Colonic mucosa (tissue), 4 donors: Measurements from ENCODE around the gene PRODH. TPM values are rescaled to one million over a fixed set of nuclear protein-coding genes. Genes with fewer than 3 reads are reported as not detected.

Experiments
- DNase-seq: peaks from one replicate; pipeline ENCODE4 v3.0.0-alpha.2; 2020
- H3K27ac ChIP-seq: fragments of 200-600 bp; one replicate; pipeline ENCODE4 v1.8.0; 2021
- H3K27me3 ChIP-seq: fragments of 200-600 bp; one replicate; pipeline ENCODE4 v1.8.0; 2021
- H3K36me3 ChIP-seq: fragments of 200-600 bp; one replicate; pipeline ENCODE4 v1.8.0; 2021
- H3K4me1 ChIP-seq: fragments of 200-600 bp; one replicate; pipeline ENCODE4 v1.8.0; 2021; ENCODE audit warnings: mild to moderate bottlenecking
- H3K4me3 ChIP-seq: fragments of 200-600 bp; one replicate; pipeline ENCODE4 v1.8.0; 2021
- H3K9ac ChIP-seq, 2 donors: one replicate each; pipeline ENCODE4 v1.7.0; 2013; ENCODE audit warnings: control low read depth in 2 of 2, low read depth in 2 of 2, low read length in 2 of 2
- H3K9me3 ChIP-seq: fragments of 200-600 bp; one replicate; pipeline ENCODE4 v1.8.0; 2021
- intact Hi-C: fragments of 100-400 bp; cut with DNase I; formaldehyde crosslinking; loops from one replicate; pipeline ENCODE4 v1.14.1; 2022
- total RNA-seq, 2 donors: library from RNA; stranded (reverse); fragmentation: NEBNext Ultra II Directional in 1 of 2; extraction: Animal tissue kit (Norgen Biotek cat#: 25700) in 1 of 2; gene quantifications; one replicate each; pipeline ENCODE4 v1.2.1, GENCODE V29; 2021
- TF ChIP-seq, protein P1 (sequence below): fragments of 200-600 bp; IDR thresholded peaks from one replicate; pipeline ENCODE4 v1.8.0; 2022; ENCODE audit warnings: antibody characterized with exemption, mild to moderate bottlenecking
- donor health status: healthy.
- donor health status: DM: no; HTN: no; CAD: no.
- donor health status: DM: no; HTN: no; CAD: no.

PRODH gene
- total RNA-seq, 2 donors from 2014 or later, result 11.1 to 11.6 TPM

DNA sequence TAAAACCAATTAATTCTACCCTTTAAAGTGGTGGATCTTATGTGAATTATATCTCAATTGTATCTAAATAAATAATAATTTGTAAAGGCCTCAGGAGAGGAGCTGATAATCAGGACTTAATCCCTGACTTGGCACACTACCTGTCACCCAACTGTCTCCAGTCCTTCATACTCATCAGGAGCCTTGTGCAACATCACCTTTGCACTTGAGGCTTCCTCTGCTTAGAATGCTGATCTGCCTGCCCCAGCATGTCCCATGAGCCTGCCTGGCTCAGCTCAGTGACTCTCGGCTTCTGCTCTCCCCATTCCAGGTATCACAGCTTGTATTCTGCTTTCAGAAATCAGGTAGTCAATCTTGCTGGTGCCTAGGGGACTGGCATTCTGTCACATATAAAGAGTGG, 43.9 kb upstream of the PRODH start:
- Histone ChIP-seq H3K27me3 (no peaks in the 10 kb centered on the region), H3K9ac (no peak overlapping the region), H3K9me3 (no peaks in the 10 kb centered on the region), H3K4me1 (no peaks in the 10 kb centered on the region), H3K27ac (no peak overlapping the region), H3K4me3 (no peak overlapping the region), H3K36me3 (no peaks in the 10 kb centered on the region)
- DNase-seq, result no peak
- intact Hi-C loops, result no loop called here
- TF ChIP-seq, protein P1, sequence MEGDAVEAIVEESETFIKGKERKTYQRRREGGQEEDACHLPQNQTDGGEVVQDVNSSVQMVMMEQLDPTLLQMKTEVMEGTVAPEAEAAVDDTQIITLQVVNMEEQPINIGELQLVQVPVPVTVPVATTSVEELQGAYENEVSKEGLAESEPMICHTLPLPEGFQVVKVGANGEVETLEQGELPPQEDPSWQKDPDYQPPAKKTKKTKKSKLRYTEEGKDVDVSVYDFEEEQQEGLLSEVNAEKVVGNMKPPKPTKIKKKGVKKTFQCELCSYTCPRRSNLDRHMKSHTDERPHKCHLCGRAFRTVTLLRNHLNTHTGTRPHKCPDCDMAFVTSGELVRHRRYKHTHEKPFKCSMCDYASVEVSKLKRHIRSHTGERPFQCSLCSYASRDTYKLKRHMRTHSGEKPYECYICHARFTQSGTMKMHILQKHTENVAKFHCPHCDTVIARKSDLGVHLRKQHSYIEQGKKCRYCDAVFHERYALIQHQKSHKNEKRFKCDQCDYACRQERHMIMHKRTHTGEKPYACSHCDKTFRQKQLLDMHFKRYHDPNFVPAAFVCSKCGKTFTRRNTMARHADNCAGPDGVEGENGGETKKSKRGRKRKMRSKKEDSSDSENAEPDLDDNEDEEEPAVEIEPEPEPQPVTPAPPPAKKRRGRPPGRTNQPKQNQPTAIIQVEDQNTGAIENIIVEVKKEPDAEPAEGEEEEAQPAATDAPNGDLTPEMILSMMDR, result no peak

DNA sequence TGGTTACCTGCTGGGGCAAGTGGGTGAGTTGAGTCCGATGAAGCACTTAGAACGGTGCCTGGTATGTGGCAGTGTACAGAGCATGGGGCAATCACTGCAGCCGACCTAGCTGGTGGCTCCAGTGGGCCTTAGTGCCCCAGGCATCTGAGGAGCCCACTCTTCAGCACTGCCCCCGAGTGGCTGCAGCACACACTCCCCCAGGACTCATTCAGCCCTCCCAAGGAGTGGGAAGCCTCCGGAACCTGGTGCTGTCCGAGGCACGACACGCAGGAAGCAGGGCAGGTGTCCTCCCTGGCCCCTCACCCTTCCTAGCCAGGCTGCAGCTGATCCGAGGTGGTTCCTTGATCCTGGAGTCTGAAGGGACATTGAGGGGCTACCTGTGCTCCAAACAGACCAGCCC, 42.4 kb upstream of the PRODH start:
- intact Hi-C loops, result no loop called here
- H3K4me3 ChIP-seq, result no peak overlapping the region
- no peak overlapping the region for H3K9ac ChIP-seq
- H3K27ac ChIP-seq, result no peak overlapping the region
- DNase-seq, result no peak
- no peaks in the 10 kb centered on the region for H3K4me1 ChIP-seq
- no peaks in the 10 kb centered on the region for H3K9me3 ChIP-seq
- TF ChIP-seq, protein P1, result no peak
- H3K36me3 ChIP-seq, result no peaks in the 10 kb centered on the region
- no peaks in the 10 kb centered on the region for H3K27me3 ChIP-seq

GRCh38 chr22:18977824-18978425, 41.8 kb upstream of the PRODH start:
- Histone ChIP-seq H3K36me3 (no peaks in the 10 kb centered on the region), H3K9ac (no peak overlapping the region), H3K4me1 (no peaks in the 10 kb centered on the region), H3K27ac (no peak overlapping the region), H3K4me3 (no peak overlapping the region), H3K9me3 (no peaks in the 10 kb centered on the region), H3K27me3 (no peaks in the 10 kb centered on the region)
- TF ChIP-seq, protein P1, result no peak
- DNase-seq, result no peak
- intact Hi-C loops, result no loop called here

DNA sequence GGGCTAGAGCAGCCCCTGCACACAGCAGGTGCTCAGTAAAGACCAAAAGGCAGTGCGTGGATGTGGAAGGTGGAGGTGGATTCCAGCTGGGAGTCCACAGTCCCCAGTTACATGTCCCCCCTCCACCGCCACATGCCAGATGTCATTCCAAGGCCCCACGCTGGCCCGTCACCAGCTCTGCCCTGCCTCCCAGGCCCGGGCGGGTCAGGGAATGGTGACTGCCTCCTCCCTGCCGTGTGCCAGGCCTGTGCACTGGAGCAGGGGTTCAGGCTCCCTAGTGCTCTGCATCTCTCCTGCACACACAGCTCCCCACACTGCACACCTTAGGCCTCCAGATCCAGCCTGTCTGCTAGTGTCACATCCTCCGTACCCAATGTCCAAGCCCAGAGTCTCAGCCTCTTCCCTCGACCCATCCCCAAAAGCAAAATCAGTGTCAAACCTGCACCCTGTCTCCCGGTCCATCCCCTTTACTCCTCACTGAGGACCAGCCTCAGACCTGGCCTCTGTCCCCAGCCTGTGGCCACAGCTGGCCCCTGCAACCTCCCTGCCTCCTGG, 40.2 kb upstream of the PRODH start:
- no peaks in the 10 kb centered on the region for H3K4me1 ChIP-seq
- H3K9ac ChIP-seq, result no peak overlapping the region
- H3K27ac ChIP-seq, result no peak overlapping the region
- H3K27me3 ChIP-seq, result peaks cover 2% of the 10 kb centered on the region
- DNase-seq, result no peak
- H3K9me3 ChIP-seq, result no peaks in the 10 kb centered on the region
- H3K4me3 ChIP-seq, result no peak overlapping the region
- intact Hi-C loops, result no loop called here
- no peaks in the 10 kb centered on the region for H3K36me3 ChIP-seq
- TF ChIP-seq, protein P1, result no peak

DNA sequence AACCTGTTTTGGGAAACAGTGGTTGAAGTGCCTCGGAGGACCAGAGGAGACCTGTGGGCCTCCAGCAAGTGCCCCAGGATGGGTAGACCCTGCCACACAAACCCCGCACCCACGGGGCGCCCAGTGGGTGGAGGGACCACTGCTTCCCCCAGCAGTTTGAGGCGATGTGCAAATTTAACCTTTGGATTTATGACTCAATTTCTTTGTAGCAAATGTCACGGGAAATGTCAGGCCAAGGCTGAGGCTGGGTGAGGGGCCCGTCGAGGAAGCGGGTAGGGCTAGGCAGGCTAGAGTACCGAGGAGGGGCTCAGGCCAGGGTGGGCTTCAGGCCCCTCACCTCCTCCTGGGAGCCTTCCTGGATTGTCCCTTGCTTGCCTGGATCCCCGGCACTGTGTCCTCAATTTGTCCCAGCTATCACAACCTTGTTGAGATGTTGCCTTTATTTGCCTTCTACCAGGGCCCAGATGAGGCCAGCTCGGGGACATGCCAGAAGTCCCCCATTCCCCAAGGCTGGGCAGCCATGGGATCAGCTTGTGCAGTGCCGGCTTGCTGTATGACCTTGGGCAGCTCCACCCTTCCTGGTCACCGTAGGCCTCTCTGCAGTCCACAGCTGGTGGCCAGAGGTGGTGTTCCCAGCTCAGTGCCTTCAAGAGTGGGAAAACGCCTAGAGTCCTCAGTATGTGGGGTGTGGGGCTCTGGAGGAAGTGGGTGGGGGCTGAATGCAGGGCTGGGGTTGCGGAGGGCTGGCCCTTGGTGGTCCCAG, 39.5 kb upstream of the PRODH start:
- H3K4me3 ChIP-seq, result no peak overlapping the region
- H3K27me3 ChIP-seq, result peaks cover 8% of the 10 kb centered on the region
- no peaks in the 10 kb centered on the region for H3K36me3 ChIP-seq
- no peak for DNase-seq
- no peak overlapping the region for H3K9ac ChIP-seq
- no peaks in the 10 kb centered on the region for H3K4me1 ChIP-seq
- H3K27ac ChIP-seq, result no peak overlapping the region
- intact Hi-C loops, result no loop called here
- TF ChIP-seq, protein P1, result no peak
- no peaks in the 10 kb centered on the region for H3K9me3 ChIP-seq
